Body of pancreas (tissue), 4 donors: ENCODE results near the gene TNNT2.

ENCODE experiments used
- CTCF ChIP-seq, 7 experiments: fragments of 450-650 bp in 4 of 7; fragments of 200-600 bp in 3 of 7; sonication (generic) in 3 of 7; IDR thresholded peaks; one replicate each; pipeline ENCODE4 v1.5.1; 2016 to 2019; ENCODE audit warnings: antibody characterized with exemption in 7 of 7
- POLR2A ChIP-seq, 3 donors: fragments of 450-650 bp; IDR thresholded peaks; one replicate each; pipeline ENCODE4 v1.6.1; 2016; ENCODE audit warnings: antibody characterized with exemption in 3 of 3, mild to moderate bottlenecking in 2 of 3

GRCh38 chr1:201404722-201405483, 27.4 kb upstream of the TNNT2 start:
- TF ChIP-seq CTCF (IDR thresholded peaks at IDR 0.05) (no peak), POLR2A (IDR thresholded peaks at IDR 0.05) (no peak)
